A673 (cell line): Measurements from ENCODE around the gene STUB1. TPM values are rescaled to one million over a fixed set of nuclear protein-coding genes. Genes with fewer than 3 reads are reported as not detected.
A peak's percentile ranks its signal among the peaks of the same experiment; 100 is the strongest.

Source experiments
- BruUV-seq: library from RNA; stranded (reverse); fragments of 400-500 nt; replicated peaks from 2 replicates; lab custom pipeline; 2021; lab: Mats Ljungman, UMichigan
- CTCF ChIA-PET: fragments of 300-600 bp; sonication (Branson Sonifier 250); formaldehyde crosslinking; loops from one replicate; lab custom pipeline; 2022; ENCODE audit warnings: antibody characterized with exemption; lab: Charles Lee
- POLR2A ChIA-PET: fragments of 300-600 bp; sonication (Branson Sonifier 250); formaldehyde crosslinking; loops from one replicate; lab custom pipeline; 2022; ENCODE audit warnings: antibody characterized with exemption; ENCODE audit not compliant: low non-redundant PET; lab: Charles Lee
- DNase-seq: peaks from one replicate; pipeline ENCODE4 v3.0.0-alpha.2; 2015; ENCODE audit warnings: low spot score
- H3K27ac ChIP-seq: fragments of 200-600 bp; sonication (generic); 2 replicates; pipeline ENCODE4 v1.5.1; 2016; ENCODE audit warnings: mixed run types, low read depth, mild to moderate bottlenecking, mixed read lengths, antibody characterized with exemption, low read length; ENCODE audit not compliant: poor library complexity, severe bottlenecking
- H3K27me3 ChIP-seq: fragments of 200-600 bp; sonication (generic); replicated peaks from 2 replicates; pipeline ENCODE4 v1.6.1; 2017; ENCODE audit warnings: mixed run types, low read depth, mild to moderate bottlenecking, mixed read lengths, antibody characterized with exemption, low read length; ENCODE audit not compliant: insufficient read depth, poor library complexity
- H3K36me3 ChIP-seq: fragments of 200-600 bp; sonication (generic); 2 replicates; pipeline ENCODE4 v1.6.1; 2016; ENCODE audit warnings: mixed run types, mild to moderate bottlenecking, mixed read lengths, antibody characterized with exemption, low read length; ENCODE audit not compliant: insufficient read depth, poor library complexity, severe bottlenecking
- H3K4me1 ChIP-seq: fragments of 200-600 bp; sonication (generic); 2 replicates; pipeline ENCODE4 v1.6.1; 2017; ENCODE audit warnings: mixed run types, mild to moderate bottlenecking, mixed read lengths, antibody characterized with exemption, low read length; ENCODE audit not compliant: insufficient read depth, poor library complexity, severe bottlenecking
- H3K4me3 ChIP-seq: fragments of 200-600 bp; sonication (generic); 2 replicates; pipeline ENCODE4 v1.5.1; 2016; ENCODE audit warnings: low read depth, mixed run types, mild to moderate bottlenecking, mixed read lengths, low read length; ENCODE audit not compliant: poor library complexity, severe bottlenecking
- H3K9me3 ChIP-seq: fragments of 200-600 bp; sonication (generic); 2 replicates; pipeline ENCODE4 v1.6.1; 2016; ENCODE audit warnings: mixed run types, low read depth, mild to moderate bottlenecking, mixed read lengths, antibody characterized with exemption, low read length; ENCODE audit not compliant: poor library complexity, severe bottlenecking
- CTCF ChIP-seq: fragments of 300-800, 200-600 bp; sonication (generic); conservative IDR thresholded peaks from 2 replicates; pipeline ENCODE4 v1.5.1; 2017; ENCODE audit warnings: low read depth, mild to moderate bottlenecking, antibody characterized with exemption, low read length, moderate library complexity, mixed read lengths
- EZH2 ChIP-seq: fragments of 200-600 bp; sonication (generic); IDR thresholded peaks from 2 replicates; pipeline ENCODE4 v1.6.1; 2017; ENCODE audit warnings: borderline replicate concordance, low read depth, mild to moderate bottlenecking, mixed read lengths, antibody characterized with exemption, low read length; ENCODE audit not compliant: poor library complexity, severe bottlenecking
- intact Hi-C: fragments of 100-400 bp; cut with micrococcal nuclease; formaldehyde crosslinking; loops from one replicate; pipeline ENCODE4 v1.10.0; 2022; ENCODE audit not compliant: unreplicated experiment
- total RNA-seq: library from RNA; stranded (reverse); gene quantifications from 2 replicates; pipeline ENCODE4 v1.2.3, GENCODE V29; 2021

Gene STUB1
- total RNA-seq, 1 experiment from 2014 or later: 88.2 TPM

- ChIA-PET POLR2A (no interaction called here), CTCF (no interaction called here)
- Histone ChIP-seq H3K4me1 (peaks cover 10% of the 10 kb centered on the region), H3K27ac (no peak overlapping the region), H3K36me3 (no peaks in the 10 kb centered on the region), H3K9me3 (no peaks in the 10 kb centered on the region), H3K27me3 (no peaks in the 10 kb centered on the region), H3K4me3 (peak overlapping the region; percentile 77)
- no peak for DNase-seq
- intact Hi-C loops: no loop called here
- TF ChIP-seq CTCF: no peak
- no peak for TF ChIP-seq EZH2
- no TSS peak for BruUV-seq
Observed at GRCh38 chr16:643050-643368, 37.2 kb upstream of the STUB1 start.

- H3K27me3 ChIP-seq: no peaks in the 10 kb centered on the region
- BruUV-seq: no TSS peak
- ChIA-PET POLR2A (no interaction called here), CTCF (interaction anchor here (0.6 kb wide), 1 partner anchor 506 kb away, joined by 4 read pairs; no protein-coding TSS in a partner anchor)
- no peak for TF ChIP-seq EZH2
- TF ChIP-seq CTCF: no peak
- no peak overlapping the region for H3K27ac ChIP-seq
- intact Hi-C loops: no loop called here
- peaks cover 10% of the 10 kb centered on the region for H3K4me1 ChIP-seq
- H3K4me3 ChIP-seq: no peak overlapping the region
- H3K36me3 ChIP-seq: no peaks in the 10 kb centered on the region
- DNase-seq: no peak
- no peaks in the 10 kb centered on the region for H3K9me3 ChIP-seq
Observed at GRCh38 chr16:644556-644955, 35.7 kb upstream of the STUB1 start.

- ChIA-PET CTCF (no interaction called here), POLR2A (no interaction called here)
- H3K4me3 ChIP-seq: no peak overlapping the region
- no peak for TF ChIP-seq EZH2
- TF ChIP-seq CTCF: no peak
- no peak overlapping the region for H3K27ac ChIP-seq
- BruUV-seq: no TSS peak
- H3K36me3 ChIP-seq: no peaks in the 10 kb centered on the region
- intact Hi-C loops: no loop called here
- no peaks in the 10 kb centered on the region for H3K9me3 ChIP-seq
- no peak for DNase-seq
- no peaks in the 10 kb centered on the region for H3K27me3 ChIP-seq
- peaks cover 10% of the 10 kb centered on the region for H3K4me1 ChIP-seq
Observed at GRCh38 chr16:645852-646678, 34.1 kb upstream of the STUB1 start.
